HEK293 (cell line): ENCODE results near the gene TNIK.
A peak's percentile ranks its signal among the peaks of the same experiment; 100 is the strongest.

Source experiments
- CTCF ChIA-PET: fragments of 350-600 bp; formaldehyde crosslinking; extraction: SDS; loops from one replicate; lab custom pipeline; 2021; ENCODE audit warnings: antibody characterized with exemption; lab: Yijun Ruan, JAX
- POLR2A ChIA-PET: fragments of 300-600 bp; formaldehyde crosslinking; extraction: SDS; loops from one replicate; lab custom pipeline; 2020; ENCODE audit warnings: antibody characterized with exemption, inconsistent platforms; lab: Yijun Ruan, JAX
- H3K27ac ChIP-seq: fragments of 200-500 bp; sonication (Bioruptor generic); 2 replicates; pipeline ENCODE4 v1.5.1; 2014; ENCODE audit warnings: low read depth, low read length, control low read depth, inconsistent platforms; ENCODE audit errors: extremely low read depth
- H3K36me3 ChIP-seq, 2 experiments: fragments of 200-500 bp in 1 of 2; sonication (Bioruptor generic) in 1 of 2; 1 replicate in 1 of 2; 2 replicates in 1 of 2; pipeline ENCODE4 v1.5.1; 2014 to 2017; ENCODE audit warnings: inconsistent platforms in 2 of 2, low read length in 2 of 2; ENCODE audit not compliant: control insufficient read depth in 2 of 2, insufficient read depth in 1 of 2
- H3K4me1 ChIP-seq: fragments of 200-500 bp; sonication (Bioruptor generic); 2 replicates; pipeline ENCODE4 v1.5.1; 2014; ENCODE audit warnings: mild to moderate bottlenecking, low read length, inconsistent platforms; ENCODE audit not compliant: control insufficient read depth, insufficient read depth
- H3K4me3 ChIP-seq: 2 replicates; pipeline ENCODE4 v1.5.1; 2011; ENCODE audit warnings: low read depth, mild to moderate bottlenecking, control low read depth, low read length, moderate library complexity
- H3K9me3 ChIP-seq: fragments of 200-500 bp; sonication (Bioruptor generic); 2 replicates; pipeline ENCODE4 v1.5.1; 2014; ENCODE audit warnings: low read depth, low read length, inconsistent platforms; ENCODE audit not compliant: control insufficient read depth, insufficient read depth
- PRDM1 ChIP-seq: fragments of 450-650 bp; formaldehyde crosslinking; IDR thresholded peaks from 2 replicates; pipeline ENCODE4; 2016; ENCODE audit warnings: missing biosample characterization, missing genetic modification characterization
- PRDM4 ChIP-seq: fragments of 450-650 bp; formaldehyde crosslinking; IDR thresholded peaks from 2 replicates; pipeline ENCODE4 v1.5.1; 2017; ENCODE audit warnings: missing biosample characterization, missing genetic modification characterization
- PRDM6 ChIP-seq: fragments of 450-650 bp; formaldehyde crosslinking; IDR thresholded peaks from 2 replicates; pipeline ENCODE4 v1.5.1; 2017; ENCODE audit warnings: missing biosample characterization, missing genetic modification characterization
- RBAK ChIP-seq: fragments of 450-650 bp; formaldehyde crosslinking; IDR thresholded peaks from 2 replicates; pipeline ENCODE4 v1.5.1; 2016; ENCODE audit warnings: missing biosample characterization, missing genetic modification characterization
- REST ChIP-seq: fragments of 450-650 bp; formaldehyde crosslinking; IDR thresholded peaks from 2 replicates; pipeline ENCODE4 v1.5.1; 2016; ENCODE audit warnings: missing biosample characterization, missing genetic modification characterization
- SP7 ChIP-seq: fragments of 450-650 bp; formaldehyde crosslinking; IDR thresholded peaks from 2 replicates; pipeline ENCODE4 v1.5.1; 2016; ENCODE audit warnings: missing biosample characterization, missing genetic modification characterization
- ZBTB44 ChIP-seq: fragments of 450-650 bp; IDR thresholded peaks from 2 replicates; pipeline ENCODE4 v1.5.1; 2018; ENCODE audit warnings: missing biosample characterization, mild to moderate bottlenecking, missing genetic modification characterization
- ZNF138 ChIP-seq: fragments of 450-650 bp; formaldehyde crosslinking; IDR thresholded peaks from 2 replicates; pipeline ENCODE4 v1.5.1; 2016; ENCODE audit warnings: missing biosample characterization, missing genetic modification characterization, borderline replicate concordance
- ZNF16 ChIP-seq: fragments of 450-650 bp; formaldehyde crosslinking; IDR thresholded peaks from 2 replicates; pipeline ENCODE4 v1.5.1; 2016; ENCODE audit warnings: low read depth, missing biosample characterization, missing genetic modification characterization
- ZNF26 ChIP-seq: fragments of 450-650 bp; formaldehyde crosslinking; IDR thresholded peaks from 2 replicates; pipeline ENCODE4 v1.5.1; 2016; ENCODE audit warnings: missing biosample characterization, missing genetic modification characterization
- ZNF423 ChIP-seq: fragments of 450-650 bp; formaldehyde crosslinking; IDR thresholded peaks from 2 replicates; pipeline ENCODE4 v1.5.1; 2016; ENCODE audit warnings: missing biosample characterization, missing genetic modification characterization
- ZNF48 ChIP-seq: fragments of 450-650 bp; formaldehyde crosslinking; IDR thresholded peaks from 2 replicates; pipeline ENCODE4 v1.5.1; 2016; ENCODE audit warnings: missing biosample characterization, missing genetic modification characterization
- ZNF488 ChIP-seq: fragments of 450-650 bp; formaldehyde crosslinking; IDR thresholded peaks from 2 replicates; pipeline ENCODE4 v1.5.1; 2016; ENCODE audit warnings: missing biosample characterization, missing genetic modification characterization
- ZNF529 ChIP-seq: fragments of 450-650 bp; formaldehyde crosslinking; IDR thresholded peaks from 2 replicates; pipeline ENCODE4 v1.5.1; 2017; ENCODE audit warnings: missing genetic modification characterization, missing biosample characterization; ENCODE audit not compliant: insufficient replicate concordance
- ZNF785 ChIP-seq: fragments of 450-650 bp; formaldehyde crosslinking; IDR thresholded peaks from 2 replicates; pipeline ENCODE4 v1.5.1; 2016; ENCODE audit warnings: missing biosample characterization, missing genetic modification characterization

The TNIK gene

GRCh38 chr3:171301002-171301401 lies 159.2 kb downstream of the TNIK start:
- CTCF ChIA-PET = no interaction called here
- H3K36me3 ChIP-seq = no peaks in the 10 kb centered on the region
- no peaks in the 10 kb centered on the region; the same call in 1 of the 2 replicates for H3K4me1 ChIP-seq
- H3K9me3 ChIP-seq = no peaks in the 10 kb centered on the region
- no peak overlapping the region for H3K27ac ChIP-seq
- TF ChIP-seq ZNF785 (no peak), ZBTB44 (tag by site-specific recombination) (no peak), ZNF138 (tag by site-specific recombination) (no peak), REST (tag by site-specific recombination) (no peak), ZNF26 (tag by site-specific recombination) (no peak), RBAK (tag by site-specific recombination) (no peak)
- H3K4me3 ChIP-seq = no peak overlapping the region
- POLR2A ChIA-PET = no interaction called here

GRCh38 chr3:171297951-171298350 lies 162.3 kb downstream of the TNIK start:
- H3K36me3 ChIP-seq = no peaks in the 10 kb centered on the region
- H3K9me3 ChIP-seq = no peaks in the 10 kb centered on the region
- H3K27ac ChIP-seq = no peak overlapping the region
- POLR2A ChIA-PET = no interaction called here
- CTCF ChIA-PET = no interaction called here
- H3K4me1 ChIP-seq = no peaks in the 10 kb centered on the region
- H3K4me3 ChIP-seq = no peak overlapping the region
- TF ChIP-seq ZNF488 (tag by site-specific recombination) (no peak), ZNF529 (no peak), ZNF423 (tag by site-specific recombination) (no peak), SP7 (no peak), PRDM6 (tag by site-specific recombination) (no peak), ZNF48 (tag by site-specific recombination) (no peak)

GRCh38 chr3:171297207-171297606 lies 163.0 kb downstream of the TNIK start:
- no peak overlapping the region for H3K27ac ChIP-seq
- ChIA-PET CTCF (interaction anchor here (0.6 kb wide), 1 partner anchor 65 kb away, joined by 3 read pairs; no protein-coding TSS in a partner anchor), POLR2A (no interaction called here)
- TF ChIP-seq PRDM1 (tag by site-specific recombination) = peak; percentile 23; the same call in 1 of the 2 replicates
- no peak for TF ChIP-seq ZNF16 (tag by site-specific recombination)
- peak; percentile 55; the same call in 1 of the 2 replicates for TF ChIP-seq PRDM4
- no peaks in the 10 kb centered on the region for H3K36me3 ChIP-seq
- H3K9me3 ChIP-seq = no peaks in the 10 kb centered on the region
- no peak overlapping the region for H3K4me3 ChIP-seq
- H3K4me1 ChIP-seq = no peaks in the 10 kb centered on the region
